ENCODE measurements around the gene PROM2.

- TF ChIP-seq CTCF (conservative IDR thresholded peaks at IDR 0.05) = no peak
- TF ChIP-seq ZFX (IDR thresholded peaks at IDR 0.05) = no peak
Observed at GRCh38 chr2:95326433-95327140, 52.3 kb downstream of the PROM2 start.
